HG02973 (cell line): ENCODE data around the gene TCAIM.

Experiments
- ATAC-seq: cut with Tn5 transposase; IDR thresholded peaks from one replicate; pipeline ENCODE4 v1.9.1; 2021; ENCODE audit warnings: moderate library complexity; ENCODE audit not compliant: unreplicated experiment

The TCAIM gene

DNA sequence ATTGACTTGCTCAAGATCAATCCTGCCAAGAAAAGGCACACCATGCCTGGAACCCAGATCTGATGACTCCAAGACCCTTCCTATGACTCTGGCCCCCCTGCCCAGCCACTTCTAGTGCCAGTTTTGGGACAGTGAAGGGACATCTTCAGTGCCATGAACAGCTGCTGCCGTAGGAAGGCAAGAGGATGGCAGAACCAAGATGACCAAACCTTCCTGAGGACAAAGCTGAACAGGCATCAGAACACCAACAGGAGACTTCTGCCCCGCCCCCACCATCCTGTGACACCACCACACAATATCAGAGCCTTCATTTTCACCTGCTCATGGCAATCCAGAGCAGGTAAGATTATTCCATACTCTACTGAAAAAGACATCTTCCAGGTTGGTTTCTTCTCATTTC lies 105.9 kb downstream of the TCAIM start:
- ATAC-seq, result no peak

DNA sequence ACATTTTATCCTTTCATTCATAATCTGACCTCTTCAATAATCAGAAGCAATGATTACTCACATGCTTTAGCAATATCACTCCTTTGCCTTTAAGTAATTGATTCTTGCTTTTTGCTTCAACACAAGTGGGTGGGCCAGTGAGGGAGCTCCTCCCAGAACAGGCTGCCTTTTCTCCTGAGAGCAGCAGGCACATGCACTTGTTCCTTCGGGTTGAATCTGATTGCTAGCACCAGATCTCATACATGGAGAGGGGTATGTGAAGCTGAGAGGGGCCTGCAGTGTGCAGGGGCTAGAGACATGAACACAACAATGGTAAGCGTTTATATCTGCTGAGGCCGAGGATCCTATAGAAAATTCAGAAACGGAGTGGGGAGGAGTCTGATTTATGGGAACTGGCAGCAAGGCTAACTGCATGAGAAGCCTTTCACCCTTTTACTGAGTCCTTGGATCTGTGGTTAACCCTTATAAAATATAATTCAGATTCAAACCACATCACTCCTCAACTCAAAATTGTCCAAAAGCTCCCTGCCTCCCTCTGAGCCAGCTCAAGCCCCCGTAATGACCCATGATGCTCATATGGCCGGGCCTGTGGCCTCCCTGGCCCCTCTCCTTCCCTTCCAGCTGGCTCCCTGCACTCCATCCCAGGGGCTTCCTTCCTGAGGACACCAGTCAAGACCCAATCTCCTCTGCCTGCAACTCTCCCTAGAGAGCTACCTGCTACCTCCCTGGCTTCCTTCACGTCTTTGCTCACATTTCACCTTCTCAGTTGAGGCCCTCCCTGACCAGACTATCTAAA lies 106.5 kb downstream of the TCAIM start:
- no peak for ATAC-seq

DNA sequence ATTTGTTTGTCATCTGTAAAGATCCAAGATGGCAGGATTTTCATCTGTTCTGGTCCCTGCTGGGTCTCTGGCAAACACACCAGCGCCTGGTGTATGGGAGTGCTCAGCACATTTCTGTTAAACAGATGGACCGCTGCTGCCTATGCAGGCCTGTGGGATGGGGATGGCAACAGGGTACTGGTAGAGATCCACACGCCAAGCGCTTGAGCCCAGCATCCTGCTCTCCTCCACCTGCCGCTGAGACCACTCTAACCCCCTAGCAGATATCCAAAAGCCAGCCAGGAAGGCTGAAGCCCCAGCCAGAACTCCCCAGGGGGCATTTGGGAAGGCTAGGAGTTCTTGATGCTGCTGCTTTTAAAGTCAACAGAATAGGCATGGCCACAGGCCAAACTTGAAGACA lies 107.2 kb downstream of the TCAIM start:
- ATAC-seq, result no peak

DNA sequence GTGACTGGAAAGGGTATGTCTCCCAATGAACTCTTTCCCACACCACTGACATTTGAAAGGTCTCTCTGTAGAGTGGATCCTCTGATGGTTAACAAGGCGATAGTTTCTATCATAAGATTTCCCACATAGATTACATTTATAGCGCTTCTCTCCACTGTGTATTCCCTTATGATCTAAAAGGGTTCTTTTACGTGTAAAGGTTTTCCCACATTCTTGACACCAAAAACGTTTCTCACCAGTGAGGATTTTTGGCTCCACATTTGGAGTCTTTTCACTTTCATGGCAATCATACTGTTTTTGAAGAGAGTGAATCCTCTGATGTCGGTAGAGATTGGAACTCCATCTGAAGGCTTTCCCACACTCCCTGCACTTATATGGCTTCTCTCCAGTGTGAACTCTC lies 108.4 kb downstream of the TCAIM start:
- ATAC-seq, result no peak

DNA sequence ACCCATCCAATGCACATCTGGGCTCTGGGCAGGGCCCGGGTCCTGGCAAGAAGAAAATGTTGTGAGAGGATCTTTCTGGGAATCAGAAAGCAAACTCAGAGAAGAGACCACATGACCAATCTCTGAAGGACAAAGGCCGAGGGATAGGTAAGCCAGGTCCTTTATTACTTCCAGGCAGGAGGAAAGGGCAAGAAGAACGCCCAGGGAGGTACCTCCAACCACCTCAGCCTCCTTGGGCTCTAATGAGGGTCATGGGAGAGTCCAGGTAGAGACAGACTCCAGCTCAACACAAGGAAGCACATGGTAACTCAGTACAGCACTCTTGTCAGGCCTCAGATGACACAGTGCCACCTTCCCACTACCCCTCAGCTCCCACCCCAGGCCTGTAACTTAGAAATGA lies 112.9 kb downstream of the TCAIM start:
- ATAC-seq, result no peak

DNA sequence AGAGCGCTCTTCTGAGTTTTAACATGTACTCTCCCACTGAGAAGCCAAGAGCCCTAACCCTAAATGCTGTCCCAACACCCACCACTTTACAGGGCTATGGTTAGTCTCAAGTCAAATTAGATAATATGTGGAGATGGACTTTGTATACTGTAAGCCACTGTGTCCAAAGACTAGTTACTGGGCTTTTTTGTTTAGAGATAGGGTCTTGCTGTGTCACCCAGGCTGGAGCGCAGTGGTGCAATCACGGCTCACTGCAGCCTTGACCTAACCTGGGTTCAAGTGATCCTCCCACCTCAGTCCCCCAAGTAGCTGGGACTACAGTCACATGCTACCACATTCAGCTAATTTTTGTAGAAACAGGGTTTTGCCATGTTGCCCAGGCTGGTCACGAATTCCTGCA lies 115.7 kb downstream of the TCAIM start:
- no peak for ATAC-seq

DNA sequence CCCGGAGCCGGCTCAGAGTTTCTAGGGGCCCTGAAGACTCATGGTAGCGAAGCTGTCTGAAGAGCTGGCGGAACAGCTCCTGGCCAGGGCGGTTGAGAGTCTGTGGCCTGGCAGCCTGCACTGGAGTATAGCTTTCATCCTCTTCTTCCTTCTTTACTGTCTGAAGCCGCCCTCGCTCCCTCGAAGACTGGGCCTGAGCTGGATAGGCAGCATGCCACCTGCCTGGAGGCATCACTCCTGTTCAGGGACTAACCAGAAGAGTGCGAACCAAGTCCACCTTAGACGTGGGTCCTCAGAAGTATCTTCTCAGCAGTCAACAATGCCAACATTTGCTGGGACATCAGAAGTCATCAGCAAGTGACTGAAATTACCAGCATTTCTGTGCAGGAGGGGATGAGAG lies 116.8 kb downstream of the TCAIM start:
- no peak for ATAC-seq
